T1000 (cell line): ENCODE data around the gene AP1AR.
"Not testable (repeated sequence)": the region's sequence is repeated elsewhere in the genome, so short reads cannot be mapped to it uniquely, and the experiment has no call there.

ENCODE experiments used
- DNase-seq: peaks from one replicate; lab custom pipeline; 2025; ENCODE audit warnings: mixed read lengths; lab: John Stamatoyannopoulos, UW

Gene AP1AR

GRCh38 chr4:112231779-112232713 is at the start of gene AP1AR:
AP1AR (plus strand) TSS chr4:112231787; CDS start chr4:112232092, 305 bp downstream.
- DNase-seq = peak; percentile 75

GRCh38 chr4:112182604-112183003 is 49.0 kb upstream of the AP1AR start:
- no peak for DNase-seq

- no peak for DNase-seq
Measured at GRCh38 chr4:112183252-112183651, 48.3 kb upstream of the AP1AR start.

GRCh38 chr4:112184438-112184837 is 47.1 kb upstream of the AP1AR start:
- DNase-seq = no peak

GRCh38 chr4:112185334-112185733 is 46.3 kb upstream of the AP1AR start:
- no peak for DNase-seq

GRCh38 chr4:112185740-112186670 is 45.6 kb upstream of the AP1AR start:
- DNase-seq = no peak

GRCh38 chr4:112189754-112190153 is 41.8 kb upstream of the AP1AR start:
- no peak for DNase-seq

- no peak for DNase-seq
Measured at GRCh38 chr4:112190684-112191083, 40.9 kb upstream of the AP1AR start.

- DNase-seq = no peak
Measured at GRCh38 chr4:112196461-112196860, 35.1 kb upstream of the AP1AR start.

GRCh38 chr4:112199041-112199440 is 32.5 kb upstream of the AP1AR start:
- DNase-seq = no peak

- DNase-seq = no peak
Measured at GRCh38 chr4:112201915-112202505, 29.6 kb upstream of the AP1AR start.

GRCh38 chr4:112203593-112203992 is 28.0 kb upstream of the AP1AR start:
- DNase-seq = no peak

- DNase-seq = no peak
Measured at GRCh38 chr4:112206431-112206830, 25.2 kb upstream of the AP1AR start.

- DNase-seq = not testable (repeated sequence)
Measured at GRCh38 chr4:112208137-112209095, 23.2 kb upstream of the AP1AR start.

GRCh38 chr4:112210777-112211176 is 20.8 kb upstream of the AP1AR start:
- no peak for DNase-seq

GRCh38 chr4:112213091-112213490 is 18.5 kb upstream of the AP1AR start:
- DNase-seq = no peak

- no peak for DNase-seq
Measured at GRCh38 chr4:112213856-112214255, 17.7 kb upstream of the AP1AR start.

GRCh38 chr4:112214390-112215264 is 17.0 kb upstream of the AP1AR start:
- no peak for DNase-seq

- DNase-seq = no peak
Measured at GRCh38 chr4:112219826-112220366, 11.7 kb upstream of the AP1AR start.
